RWPE2 (cell line): ENCODE measurements around the gene BPIFB6.

Source experiments
- ATAC-seq: fragments of 200-7000 bp; cut with Tn5 transposase; 3 replicates; pipeline ENCODE4 v1.9.1; 2021; ENCODE audit warnings: low read depth
- DNase-seq: peaks from one replicate; pipeline ENCODE4 v3.0.0-alpha.2; 2020; ENCODE audit warnings: low spot score
- H3K27ac ChIP-seq: fragments of 450-650 bp; 2 replicates; pipeline ENCODE4 v1.5.1; 2017; ENCODE audit warnings: mild to moderate bottlenecking; ENCODE audit not compliant: poor library complexity, severe bottlenecking
- H3K27me3 ChIP-seq: fragments of 250-450 bp; sonication (Bioruptor Pico); 2 replicates; pipeline ENCODE4 v1.5.1; 2021; ENCODE audit warnings: mild to moderate bottlenecking, moderate library complexity; ENCODE audit not compliant: insufficient read depth, poor library complexity, severe bottlenecking
- H3K36me3 ChIP-seq: fragments of 250-450 bp; sonication (Bioruptor Pico); 2 replicates; pipeline ENCODE4 v1.5.1; 2020; ENCODE audit warnings: low read depth, mild to moderate bottlenecking, moderate library complexity
- H3K4me1 ChIP-seq: fragments of 250-450 bp; sonication (Bioruptor Pico); 2 replicates; pipeline ENCODE4 v1.5.1; 2021; ENCODE audit warnings: mild to moderate bottlenecking, moderate library complexity; ENCODE audit not compliant: insufficient read depth, poor library complexity, severe bottlenecking
- H3K4me3 ChIP-seq: fragments of 250-450 bp; sonication (Bioruptor Pico); 2 replicates; pipeline ENCODE4 v1.5.1; 2021; ENCODE audit warnings: mild to moderate bottlenecking, moderate library complexity; ENCODE audit not compliant: severe bottlenecking
- H3K9me3 ChIP-seq: fragments of 250-450 bp; sonication (Bioruptor Pico); 2 replicates; pipeline ENCODE4 v1.5.1; 2021; ENCODE audit warnings: mild to moderate bottlenecking, moderate library complexity; ENCODE audit not compliant: severe bottlenecking
- TF ChIP-seq, protein P1 (sequence below): fragments of 450-650 bp; IDR thresholded peaks from one replicate; pipeline ENCODE4 v1.5.1; 2017; ENCODE audit warnings: mild to moderate bottlenecking, moderate library complexity; ENCODE audit not compliant: poor library complexity, severe bottlenecking

BPIFB6 gene

DNA sequence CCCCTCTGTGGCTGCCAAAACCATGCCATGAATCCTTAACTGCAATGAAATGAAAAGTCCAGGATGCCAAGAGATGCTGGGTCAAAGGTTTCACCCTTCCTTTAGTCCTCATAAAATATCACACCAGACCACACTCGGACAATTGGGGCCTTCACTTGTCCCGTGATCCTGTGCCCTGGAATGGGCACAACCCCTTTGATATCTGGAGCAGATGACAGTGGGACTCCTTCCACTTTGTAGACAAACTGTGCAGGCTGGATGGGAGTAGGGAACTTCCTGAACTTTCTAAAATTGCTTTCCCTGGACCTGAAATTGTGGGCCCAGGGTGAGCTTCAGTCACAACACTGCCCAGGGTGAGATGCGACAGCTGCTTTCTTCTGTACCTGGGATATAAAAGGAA, 9.6 kb upstream of the BPIFB6 start:
- DNase-seq (no peak), ATAC-seq (no peak)
- no peaks in the 10 kb centered on the region for H3K9me3 ChIP-seq
- peaks cover 9% of the 10 kb centered on the region for H3K27me3 ChIP-seq
- TF ChIP-seq, protein P1, sequence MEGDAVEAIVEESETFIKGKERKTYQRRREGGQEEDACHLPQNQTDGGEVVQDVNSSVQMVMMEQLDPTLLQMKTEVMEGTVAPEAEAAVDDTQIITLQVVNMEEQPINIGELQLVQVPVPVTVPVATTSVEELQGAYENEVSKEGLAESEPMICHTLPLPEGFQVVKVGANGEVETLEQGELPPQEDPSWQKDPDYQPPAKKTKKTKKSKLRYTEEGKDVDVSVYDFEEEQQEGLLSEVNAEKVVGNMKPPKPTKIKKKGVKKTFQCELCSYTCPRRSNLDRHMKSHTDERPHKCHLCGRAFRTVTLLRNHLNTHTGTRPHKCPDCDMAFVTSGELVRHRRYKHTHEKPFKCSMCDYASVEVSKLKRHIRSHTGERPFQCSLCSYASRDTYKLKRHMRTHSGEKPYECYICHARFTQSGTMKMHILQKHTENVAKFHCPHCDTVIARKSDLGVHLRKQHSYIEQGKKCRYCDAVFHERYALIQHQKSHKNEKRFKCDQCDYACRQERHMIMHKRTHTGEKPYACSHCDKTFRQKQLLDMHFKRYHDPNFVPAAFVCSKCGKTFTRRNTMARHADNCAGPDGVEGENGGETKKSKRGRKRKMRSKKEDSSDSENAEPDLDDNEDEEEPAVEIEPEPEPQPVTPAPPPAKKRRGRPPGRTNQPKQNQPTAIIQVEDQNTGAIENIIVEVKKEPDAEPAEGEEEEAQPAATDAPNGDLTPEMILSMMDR, result no peak
- H3K27ac ChIP-seq, result no peak overlapping the region
- H3K36me3 ChIP-seq, result no peaks in the 10 kb centered on the region
- no peaks in the 10 kb centered on the region for H3K4me1 ChIP-seq
- no peak overlapping the region for H3K4me3 ChIP-seq

DNA sequence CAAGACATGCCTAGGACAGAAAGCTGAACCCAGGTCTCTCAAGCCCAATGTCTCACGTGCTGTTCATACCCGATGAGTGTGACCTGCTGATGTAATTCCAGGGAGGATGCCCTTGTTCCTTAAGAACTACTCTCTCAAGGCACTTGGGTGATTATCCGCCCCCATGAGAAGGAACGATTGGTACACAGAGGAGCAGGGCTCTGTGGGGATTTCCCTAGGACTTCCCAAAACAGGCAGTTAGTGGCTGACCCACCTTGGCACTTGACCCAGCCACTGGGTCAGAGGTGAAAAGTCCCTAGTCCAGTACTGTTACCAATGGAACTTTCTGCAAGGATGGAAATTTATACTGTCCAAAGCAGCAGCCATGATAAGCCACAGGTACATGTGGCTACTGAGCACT, 9.2 kb upstream of the BPIFB6 start:
- no peak for DNase-seq
- H3K27me3 ChIP-seq, result peaks cover 5% of the 10 kb centered on the region
- no peak for ATAC-seq

DNA sequence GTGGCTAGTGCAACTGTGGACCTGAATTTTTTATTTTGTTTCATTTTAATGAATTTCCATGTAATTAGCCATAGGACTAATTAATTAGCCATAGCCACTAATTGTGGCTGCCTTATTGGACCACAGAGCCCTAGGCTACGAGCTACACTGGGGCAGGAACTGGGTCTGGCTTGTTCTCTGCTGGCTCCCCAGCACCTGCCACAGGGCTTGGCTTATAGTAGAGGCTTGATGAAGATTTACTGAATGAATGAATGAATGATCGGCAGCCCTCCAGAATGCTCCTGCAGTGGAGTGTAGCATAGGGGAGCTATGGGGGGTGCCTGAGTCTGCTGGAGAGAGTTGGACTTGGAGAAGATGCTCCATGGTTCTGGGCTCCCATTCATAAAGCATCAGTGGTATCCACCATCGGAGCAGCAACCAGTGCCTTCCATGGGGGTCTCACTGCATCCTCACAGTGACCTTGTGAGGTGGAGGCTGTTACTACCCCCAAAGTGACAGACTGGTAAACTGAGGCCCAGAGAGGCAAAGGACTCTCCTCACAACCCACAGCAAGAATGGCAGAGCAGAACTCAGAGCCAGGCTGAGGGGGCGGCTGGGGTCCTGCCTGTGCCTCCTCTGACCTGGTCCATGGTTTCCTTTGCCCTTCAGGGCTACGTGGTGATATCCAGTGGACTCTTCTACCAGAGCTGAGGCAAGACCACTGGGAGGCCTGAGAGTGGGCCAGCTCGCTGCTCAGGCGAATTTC, 8.6 kb upstream of the BPIFB6 start:
- TF ChIP-seq, protein P1, result no peak
- Histone ChIP-seq H3K27me3 (no peaks in the 10 kb centered on the region), H3K36me3 (no peaks in the 10 kb centered on the region), H3K4me3 (no peak overlapping the region), H3K9me3 (no peaks in the 10 kb centered on the region), H3K27ac (no peak overlapping the region), H3K4me1 (no peaks in the 10 kb centered on the region)
- no peak for DNase-seq
- no peak for ATAC-seq

More for the DNA sequence above, 9.2 kb upstream of the BPIFB6 start:
- TF ChIP-seq, protein P1, result no peak
- Histone ChIP-seq H3K36me3 (no peaks in the 10 kb centered on the region), H3K4me1 (no peaks in the 10 kb centered on the region), H3K9me3 (no peaks in the 10 kb centered on the region), H3K27ac (no peak overlapping the region), H3K4me3 (no peak overlapping the region)

DNA sequence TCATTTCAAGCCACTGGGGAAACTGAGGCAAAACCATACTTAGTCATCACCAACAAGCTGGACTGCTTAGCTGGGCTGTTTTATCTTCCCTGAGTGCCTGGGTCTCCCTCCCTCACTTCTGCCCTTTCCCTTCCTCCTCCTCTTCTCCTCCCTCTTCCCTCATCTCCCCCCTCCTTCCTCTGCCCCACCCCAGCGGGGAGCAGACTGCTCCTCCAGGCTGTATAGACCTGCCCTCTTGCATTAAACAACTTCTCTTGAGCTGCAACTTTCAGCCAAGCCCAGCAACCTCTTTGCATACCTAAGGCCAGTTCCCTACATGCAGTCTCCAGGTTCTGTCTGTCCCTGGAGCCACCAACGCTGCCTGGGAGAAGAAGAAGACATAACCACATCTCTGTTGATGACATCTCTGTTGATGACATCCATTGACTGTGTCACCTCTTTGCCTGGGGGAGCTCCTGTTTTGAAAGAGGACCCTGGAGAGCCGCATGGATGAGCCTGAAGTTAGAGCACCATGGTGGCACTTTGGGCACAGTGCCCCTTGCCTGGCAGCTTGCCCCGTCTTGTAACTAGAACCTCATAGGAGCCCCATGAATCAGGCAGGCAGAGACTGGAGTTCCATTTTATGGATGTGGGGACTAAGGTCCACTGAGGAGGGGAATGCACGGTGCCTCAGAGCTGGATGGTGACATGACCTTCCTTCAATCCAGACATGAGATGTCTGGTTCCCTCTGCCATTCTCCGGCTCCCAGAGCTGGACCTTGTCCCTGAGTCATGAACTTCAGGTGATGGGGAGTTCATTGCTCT, 7.8 kb upstream of the BPIFB6 start:
- Histone ChIP-seq H3K4me1 (no peaks in the 10 kb centered on the region), H3K4me3 (no peak overlapping the region), H3K36me3 (no peaks in the 10 kb centered on the region), H3K9me3 (no peaks in the 10 kb centered on the region), H3K27ac (no peak overlapping the region), H3K27me3 (no peaks in the 10 kb centered on the region)
- DNase-seq (no peak), ATAC-seq (no peak)
- TF ChIP-seq, protein P1, result no peak

DNA sequence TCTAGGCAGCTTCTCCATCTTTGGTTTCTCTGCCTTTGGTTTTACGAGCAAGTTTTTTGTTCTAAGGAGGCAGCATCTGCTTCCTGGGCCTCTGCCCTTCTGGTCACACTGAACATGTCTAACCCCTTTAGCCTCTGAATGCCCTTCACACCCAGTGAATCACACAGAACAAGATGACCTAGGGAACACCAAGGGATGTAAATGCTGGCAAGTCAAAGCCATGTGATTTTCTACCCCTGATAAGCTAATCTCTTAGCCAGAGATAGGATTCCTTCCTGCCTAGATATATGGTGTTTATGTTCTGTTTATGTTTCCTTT, 7.2 kb upstream of the BPIFB6 start:
- ATAC-seq (no peak), DNase-seq (no peak)
- H3K36me3 ChIP-seq, result no peaks in the 10 kb centered on the region
- no peak overlapping the region for H3K27ac ChIP-seq
- TF ChIP-seq, protein P1, result no peak
- no peaks in the 10 kb centered on the region for H3K9me3 ChIP-seq
- no peak overlapping the region for H3K4me3 ChIP-seq
- peaks cover 4% of the 10 kb centered on the region for H3K27me3 ChIP-seq
- H3K4me1 ChIP-seq, result no peaks in the 10 kb centered on the region
